Neural progenitor cell (in vitro differentiated cells): ENCODE measurements around the gene C1RL.

ENCODE experiments used
- EZH2 ChIP-seq: fragments of 200-600 bp; sonication (generic); IDR thresholded peaks from 2 replicates; pipeline ENCODE4 v1.6.1; 2017; ENCODE audit warnings: antibody characterized with exemption, mild to moderate bottlenecking, moderate library complexity
- TF ChIP-seq, protein P1 (sequence below): fragments of 200-600 bp; sonication (generic); IDR thresholded peaks from 2 replicates; pipeline ENCODE4 v1.5.1; 2017; ENCODE audit warnings: antibody characterized with exemption, mild to moderate bottlenecking

DNA sequence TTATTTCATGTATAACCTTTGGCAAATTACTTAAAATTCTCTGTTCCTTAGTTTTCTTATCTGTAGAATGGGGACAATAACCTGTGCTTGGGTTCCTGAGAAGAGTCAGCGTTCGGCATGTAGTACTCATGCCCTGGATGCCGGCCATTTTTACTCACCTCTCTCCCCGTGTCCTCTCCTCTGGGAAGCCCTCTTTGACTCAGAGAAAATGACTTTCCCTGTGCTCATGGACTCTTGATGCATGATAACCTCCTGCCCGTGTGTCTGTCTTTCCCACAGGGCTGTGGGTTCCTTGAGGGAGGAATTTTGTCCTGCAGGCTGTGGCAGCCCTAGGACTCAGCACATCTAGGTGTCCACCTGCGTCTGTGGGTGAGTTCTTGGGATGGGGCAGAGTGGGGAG lies 5.8 kb upstream of the C1RL start:
- TF ChIP-seq, protein P1, sequence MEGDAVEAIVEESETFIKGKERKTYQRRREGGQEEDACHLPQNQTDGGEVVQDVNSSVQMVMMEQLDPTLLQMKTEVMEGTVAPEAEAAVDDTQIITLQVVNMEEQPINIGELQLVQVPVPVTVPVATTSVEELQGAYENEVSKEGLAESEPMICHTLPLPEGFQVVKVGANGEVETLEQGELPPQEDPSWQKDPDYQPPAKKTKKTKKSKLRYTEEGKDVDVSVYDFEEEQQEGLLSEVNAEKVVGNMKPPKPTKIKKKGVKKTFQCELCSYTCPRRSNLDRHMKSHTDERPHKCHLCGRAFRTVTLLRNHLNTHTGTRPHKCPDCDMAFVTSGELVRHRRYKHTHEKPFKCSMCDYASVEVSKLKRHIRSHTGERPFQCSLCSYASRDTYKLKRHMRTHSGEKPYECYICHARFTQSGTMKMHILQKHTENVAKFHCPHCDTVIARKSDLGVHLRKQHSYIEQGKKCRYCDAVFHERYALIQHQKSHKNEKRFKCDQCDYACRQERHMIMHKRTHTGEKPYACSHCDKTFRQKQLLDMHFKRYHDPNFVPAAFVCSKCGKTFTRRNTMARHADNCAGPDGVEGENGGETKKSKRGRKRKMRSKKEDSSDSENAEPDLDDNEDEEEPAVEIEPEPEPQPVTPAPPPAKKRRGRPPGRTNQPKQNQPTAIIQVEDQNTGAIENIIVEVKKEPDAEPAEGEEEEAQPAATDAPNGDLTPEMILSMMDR: no peak
- TF ChIP-seq EZH2: no peak
